HG03045 (cell line): ENCODE data around the gene FOXL3.

ENCODE experiments used
- ATAC-seq: cut with Tn5 transposase; IDR thresholded peaks from one replicate; pipeline ENCODE4 v1.9.1; 2021; ENCODE audit warnings: mild to moderate bottlenecking, moderate library complexity; ENCODE audit not compliant: unreplicated experiment

FOXL3 gene

GRCh38 chr7:265998-266850 lies 23.7 kb upstream of the FOXL3 start:
- ATAC-seq, result no peak

GRCh38 chr7:266851-267840 lies 22.8 kb upstream of the FOXL3 start:
- ATAC-seq, result no peak

GRCh38 chr7:268991-269390 lies 21.0 kb upstream of the FOXL3 start:
- no peak for ATAC-seq

GRCh38 chr7:269721-270120 lies 20.2 kb upstream of the FOXL3 start:
- no peak for ATAC-seq

- no peak for ATAC-seq
These were observed 19.5 kb upstream of the FOXL3 start for GRCh38 chr7:270351-270983.

GRCh38 chr7:271266-272107 lies 18.5 kb upstream of the FOXL3 start:
- no peak for ATAC-seq

- no peak for ATAC-seq
These were observed 17.8 kb upstream of the FOXL3 start for GRCh38 chr7:272108-272615.

- no peak for ATAC-seq
These were observed 17.3 kb upstream of the FOXL3 start for GRCh38 chr7:272631-273030.

GRCh38 chr7:273327-273726 lies 16.6 kb upstream of the FOXL3 start:
- ATAC-seq, result no peak

- no peak for ATAC-seq
These were observed 15.7 kb upstream of the FOXL3 start for GRCh38 chr7:274266-274665.

- no peak for ATAC-seq
These were observed 13.6 kb upstream of the FOXL3 start for GRCh38 chr7:276230-276835.

GRCh38 chr7:277228-277627 lies 12.7 kb upstream of the FOXL3 start:
- no peak for ATAC-seq

GRCh38 chr7:278081-278480 lies 11.9 kb upstream of the FOXL3 start:
- no peak for ATAC-seq

GRCh38 chr7:279821-280220 lies 10.1 kb upstream of the FOXL3 start:
- ATAC-seq, result no peak

GRCh38 chr7:280461-280860 lies 9.5 kb upstream of the FOXL3 start:
- no peak for ATAC-seq

GRCh38 chr7:281637-282036 lies 8.3 kb upstream of the FOXL3 start:
- ATAC-seq, result no peak

GRCh38 chr7:282621-283020 lies 7.3 kb upstream of the FOXL3 start:
- no peak for ATAC-seq

GRCh38 chr7:284762-285722 lies 4.9 kb upstream of the FOXL3 start:
- no peak for ATAC-seq

GRCh38 chr7:285731-286130 lies 4.2 kb upstream of the FOXL3 start:
- ATAC-seq, result no peak
